Measurements from ENCODE around the gene MACROH2A1.

MACROH2A1 gene

DNA sequence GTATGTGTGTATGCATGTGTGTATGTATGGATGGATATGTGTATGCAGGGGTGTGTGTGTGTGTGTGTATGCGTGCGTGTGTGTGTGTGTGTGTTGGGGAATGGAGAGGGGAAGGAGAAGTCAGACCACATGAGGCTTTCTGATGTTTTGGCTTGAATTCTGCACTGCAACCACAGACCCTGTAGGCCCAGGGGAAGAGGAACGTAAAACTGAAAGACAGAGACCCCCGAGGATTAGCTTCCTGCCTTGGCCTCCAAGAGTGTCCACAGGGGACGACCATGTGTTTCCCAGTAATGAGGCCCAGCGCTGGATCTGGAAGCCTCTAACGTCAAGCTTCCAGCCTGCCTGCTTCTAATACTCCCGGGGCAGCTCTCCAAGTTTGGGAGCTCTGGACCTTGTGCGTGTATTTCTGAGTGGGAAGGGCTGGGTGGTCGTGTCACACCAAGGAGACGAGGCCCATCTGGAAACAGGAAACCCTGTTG is 42.4 kb upstream of the MACROH2A1 start:
- H2AFZ ChIP-seq (ENCODE audit: low read depth, low read length): no peak overlapping the region
- no peak overlapping the region for H3K4me3 ChIP-seq (ENCODE audit: low read length)
- no peaks in the 10 kb centered on the region for H3K36me3 ChIP-seq (ENCODE audit: insufficient read depth, low read length)
- H3K4me1 ChIP-seq (ENCODE audit: insufficient read depth, low read length): no peaks in the 10 kb centered on the region
- H3K27me3 ChIP-seq (ENCODE audit: insufficient read depth, low read length): peaks cover 30% of the 10 kb centered on the region
- H3K9me3 ChIP-seq (ENCODE audit: low read length): no peaks in the 10 kb centered on the region

DNA sequence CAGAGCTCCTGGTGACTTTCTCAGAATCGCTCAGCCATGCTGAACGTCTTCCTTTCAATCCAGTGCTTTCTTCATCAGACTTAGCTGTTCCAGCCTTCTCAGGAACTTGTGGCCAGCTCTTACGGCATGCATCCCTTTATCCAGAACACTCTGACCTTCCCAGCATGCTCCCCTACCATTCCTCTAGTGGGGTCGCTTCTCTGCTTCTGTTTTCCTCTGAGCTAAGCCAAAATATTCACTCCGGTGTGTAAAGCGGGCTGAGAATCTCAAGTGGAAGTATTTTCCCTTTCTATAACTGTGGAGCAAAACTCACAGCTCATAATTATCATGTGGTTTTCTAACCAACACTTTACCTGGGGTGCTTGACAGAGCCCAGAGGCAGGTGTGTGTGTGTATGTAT is 41.9 kb upstream of the MACROH2A1 start:
- Histone ChIP-seq H3K4me3 (ENCODE audit: low read length) (no peak overlapping the region), H3K36me3 (ENCODE audit: insufficient read depth, low read length) (no peaks in the 10 kb centered on the region), H3K27me3 (ENCODE audit: insufficient read depth, low read length) (peaks cover 30% of the 10 kb centered on the region), H2AFZ (ENCODE audit: low read depth, low read length) (no peak overlapping the region), H3K9me3 (ENCODE audit: low read length) (no peaks in the 10 kb centered on the region), H3K4me1 (ENCODE audit: insufficient read depth, low read length) (no peaks in the 10 kb centered on the region)

DNA sequence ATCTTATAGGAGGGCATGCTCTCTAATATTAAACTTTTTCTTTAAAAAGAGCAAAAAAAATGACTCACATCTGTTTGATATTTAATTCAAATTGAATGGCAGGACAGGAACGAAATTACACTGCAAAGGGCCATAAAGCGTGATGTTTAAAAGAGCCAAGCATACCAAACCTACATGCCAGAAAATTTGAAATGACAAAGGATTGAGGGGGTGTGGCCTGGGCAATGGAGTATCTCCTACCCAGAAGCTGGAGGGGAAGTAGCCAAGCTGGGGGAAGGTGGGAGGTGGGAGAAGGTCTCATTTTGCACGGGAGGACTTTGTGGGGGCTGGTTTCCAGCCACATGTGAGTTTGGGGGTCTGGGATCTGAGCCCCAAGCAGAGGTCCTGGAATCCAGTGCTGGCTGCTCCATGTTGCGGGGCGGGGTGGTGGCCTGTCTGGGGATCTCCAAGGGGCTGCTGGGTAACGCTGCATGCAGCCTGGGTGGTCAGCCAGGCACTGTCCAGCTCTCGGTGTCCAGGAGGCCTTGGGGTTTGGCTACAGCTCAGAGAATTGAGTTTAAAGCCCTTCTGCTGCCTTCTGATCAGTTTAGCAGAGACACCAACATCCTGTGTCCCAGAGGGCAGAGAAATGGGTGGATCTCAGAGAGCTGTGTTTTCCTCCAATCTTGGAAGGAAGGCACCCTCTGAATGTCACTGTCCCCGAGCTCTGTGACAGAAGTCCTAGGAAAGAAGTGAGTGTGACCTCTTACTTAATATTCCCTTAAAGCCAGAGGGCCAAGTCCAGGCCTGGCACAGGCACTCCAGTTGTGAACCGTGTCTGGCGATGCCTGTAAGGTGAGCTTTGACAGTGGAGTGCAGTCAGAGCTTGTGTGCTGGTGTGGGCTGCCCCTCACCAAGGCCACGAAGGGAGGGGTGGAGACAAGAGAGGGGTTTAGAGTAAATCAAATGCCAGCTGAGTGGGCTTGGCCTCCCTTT is 40.5 kb upstream of the MACROH2A1 start:
- H2AFZ ChIP-seq (ENCODE audit: low read depth, low read length): no peak overlapping the region
- no peak overlapping the region for H3K4me3 ChIP-seq (ENCODE audit: low read length)
- no peaks in the 10 kb centered on the region for H3K36me3 ChIP-seq (ENCODE audit: insufficient read depth, low read length)
- peaks cover 23% of the 10 kb centered on the region for H3K27me3 ChIP-seq (ENCODE audit: insufficient read depth, low read length)
- H3K4me1 ChIP-seq (ENCODE audit: insufficient read depth, low read length): no peaks in the 10 kb centered on the region
- no peaks in the 10 kb centered on the region for H3K9me3 ChIP-seq (ENCODE audit: low read length)

DNA sequence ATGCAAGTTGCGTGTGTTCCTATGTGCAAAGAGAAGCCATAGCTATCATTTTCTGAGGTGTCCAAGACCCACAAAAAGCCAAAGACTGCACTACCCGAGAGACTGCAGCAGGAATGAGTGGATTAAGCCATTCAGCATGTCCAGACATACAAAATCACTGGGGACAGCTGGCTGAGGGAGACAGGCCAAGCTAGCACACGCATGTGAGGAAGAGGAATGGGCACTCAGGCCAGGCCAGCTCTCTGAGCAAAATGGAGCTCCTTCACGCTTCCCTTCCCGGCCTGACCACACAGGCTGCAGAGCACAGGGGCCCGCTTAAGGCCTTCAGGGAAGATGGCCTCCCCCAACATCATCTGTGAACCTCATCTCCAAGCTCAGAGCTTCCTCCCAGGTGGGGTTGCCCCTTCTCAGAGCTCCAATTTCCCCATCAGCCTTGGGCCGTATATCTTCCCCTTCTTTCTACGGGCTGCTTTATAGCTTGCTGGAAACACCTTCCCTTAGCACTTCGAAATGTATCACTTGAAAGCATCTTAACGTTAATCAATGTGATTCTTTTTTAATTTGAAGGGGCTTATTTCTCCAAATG is 39.7 kb upstream of the MACROH2A1 start:
- H3K36me3 ChIP-seq (ENCODE audit: insufficient read depth, low read length): no peaks in the 10 kb centered on the region
- no peaks in the 10 kb centered on the region for H3K9me3 ChIP-seq (ENCODE audit: low read length)
- H3K4me1 ChIP-seq (ENCODE audit: insufficient read depth, low read length): no peaks in the 10 kb centered on the region
- peaks cover 20% of the 10 kb centered on the region for H3K27me3 ChIP-seq (ENCODE audit: insufficient read depth, low read length)
- no peak overlapping the region for H3K4me3 ChIP-seq (ENCODE audit: low read length)
- H2AFZ ChIP-seq (ENCODE audit: low read depth, low read length): no peak overlapping the region

DNA sequence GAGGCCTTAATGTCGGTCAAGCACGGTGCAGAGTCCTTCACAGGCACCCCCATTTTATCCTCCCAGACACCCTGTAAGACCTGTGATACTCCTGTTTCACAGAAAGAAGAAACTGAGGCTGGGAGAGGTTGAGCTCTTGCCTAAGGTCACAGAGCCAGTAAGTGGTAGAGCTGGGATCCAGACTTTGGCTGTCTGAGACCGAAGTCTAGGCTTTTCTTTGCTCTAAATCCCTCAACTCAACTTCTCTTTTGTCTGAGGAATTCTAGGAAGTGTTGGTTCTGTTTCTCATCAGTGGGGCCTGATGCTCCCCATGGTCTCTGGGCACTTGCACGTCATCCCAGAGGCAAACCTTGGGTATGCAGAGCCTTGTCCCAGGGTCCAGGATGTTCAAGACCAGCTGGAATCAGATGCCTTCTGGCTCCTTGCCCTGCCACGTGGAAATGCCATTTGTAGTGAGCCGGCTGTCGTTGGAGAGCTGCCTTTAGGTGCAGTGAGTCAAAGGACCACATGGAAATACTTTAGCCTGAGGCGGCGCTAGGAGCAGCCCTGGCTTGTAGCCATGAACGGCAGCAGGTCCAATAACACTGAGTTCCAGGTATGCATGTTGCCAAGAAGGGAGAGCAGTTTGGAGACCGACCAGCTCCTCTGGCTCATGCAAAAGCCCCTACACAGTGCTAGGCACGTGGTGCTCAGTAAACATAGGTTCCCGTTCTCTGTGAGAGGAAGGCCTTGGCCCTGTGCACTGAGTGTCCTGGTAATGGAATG is 38.9 kb upstream of the MACROH2A1 start:
- Histone ChIP-seq H3K4me1 (ENCODE audit: insufficient read depth, low read length) (no peaks in the 10 kb centered on the region), H3K9me3 (ENCODE audit: low read length) (no peaks in the 10 kb centered on the region), H3K27me3 (ENCODE audit: insufficient read depth, low read length) (peaks cover 20% of the 10 kb centered on the region), H3K36me3 (ENCODE audit: insufficient read depth, low read length) (no peaks in the 10 kb centered on the region), H2AFZ (ENCODE audit: low read depth, low read length) (no peak overlapping the region), H3K4me3 (ENCODE audit: low read length) (no peak overlapping the region)

DNA sequence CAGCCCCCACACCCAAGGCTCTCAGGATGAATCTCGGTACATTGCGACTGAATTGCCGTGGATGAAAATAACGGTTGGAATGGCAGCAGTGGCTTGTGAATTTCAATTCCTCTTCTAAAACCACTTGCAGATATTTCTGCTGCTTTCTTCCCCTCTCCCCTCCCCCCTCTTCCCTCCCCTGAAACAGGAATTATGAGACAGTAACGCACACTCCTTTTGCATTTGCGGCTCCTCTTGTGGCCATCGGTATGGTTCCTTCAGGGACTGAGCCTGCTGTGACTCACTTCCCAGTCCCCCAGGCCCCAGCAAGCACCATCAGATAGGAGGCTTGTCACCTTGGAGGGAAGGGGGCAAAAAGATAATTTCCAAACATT is 38.4 kb upstream of the MACROH2A1 start:
- Histone ChIP-seq H3K36me3 (ENCODE audit: insufficient read depth, low read length) (no peaks in the 10 kb centered on the region), H2AFZ (ENCODE audit: low read depth, low read length) (no peak overlapping the region), H3K4me3 (ENCODE audit: low read length) (no peak overlapping the region), H3K4me1 (ENCODE audit: insufficient read depth, low read length) (no peaks in the 10 kb centered on the region), H3K27me3 (ENCODE audit: insufficient read depth, low read length) (peaks cover 19% of the 10 kb centered on the region), H3K9me3 (ENCODE audit: low read length) (no peaks in the 10 kb centered on the region)

DNA sequence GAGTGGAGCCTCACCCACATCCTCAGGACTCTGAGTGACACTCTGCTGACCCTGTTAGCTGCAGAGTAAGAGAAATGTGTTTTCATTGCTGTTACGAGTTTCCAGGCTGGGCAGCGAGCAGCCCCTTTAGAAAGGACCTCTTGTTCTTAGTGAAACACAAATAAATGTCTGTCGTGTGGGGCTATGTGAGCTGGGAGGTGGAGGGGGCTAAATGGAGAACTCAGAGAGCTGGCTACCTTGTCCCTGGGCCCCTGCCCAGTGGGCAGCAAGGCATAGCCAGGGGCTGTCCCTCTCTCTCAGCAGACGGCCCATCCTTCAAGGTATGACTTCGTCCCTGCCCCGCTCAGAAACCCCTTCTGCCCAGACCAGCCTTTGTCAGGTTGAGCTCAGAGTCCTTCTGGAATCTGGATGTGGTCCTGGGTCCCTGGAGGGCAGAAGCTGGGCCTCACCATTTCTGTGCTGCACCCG is 38.0 kb upstream of the MACROH2A1 start:
- H3K36me3 ChIP-seq (ENCODE audit: insufficient read depth, low read length): no peaks in the 10 kb centered on the region
- H3K4me3 ChIP-seq (ENCODE audit: low read length): no peak overlapping the region
- H3K9me3 ChIP-seq (ENCODE audit: low read length): no peaks in the 10 kb centered on the region
- H3K27me3 ChIP-seq (ENCODE audit: insufficient read depth, low read length): peaks cover 15% of the 10 kb centered on the region
- H2AFZ ChIP-seq (ENCODE audit: low read depth, low read length): no peak overlapping the region
- H3K4me1 ChIP-seq (ENCODE audit: insufficient read depth, low read length): no peaks in the 10 kb centered on the region

DNA sequence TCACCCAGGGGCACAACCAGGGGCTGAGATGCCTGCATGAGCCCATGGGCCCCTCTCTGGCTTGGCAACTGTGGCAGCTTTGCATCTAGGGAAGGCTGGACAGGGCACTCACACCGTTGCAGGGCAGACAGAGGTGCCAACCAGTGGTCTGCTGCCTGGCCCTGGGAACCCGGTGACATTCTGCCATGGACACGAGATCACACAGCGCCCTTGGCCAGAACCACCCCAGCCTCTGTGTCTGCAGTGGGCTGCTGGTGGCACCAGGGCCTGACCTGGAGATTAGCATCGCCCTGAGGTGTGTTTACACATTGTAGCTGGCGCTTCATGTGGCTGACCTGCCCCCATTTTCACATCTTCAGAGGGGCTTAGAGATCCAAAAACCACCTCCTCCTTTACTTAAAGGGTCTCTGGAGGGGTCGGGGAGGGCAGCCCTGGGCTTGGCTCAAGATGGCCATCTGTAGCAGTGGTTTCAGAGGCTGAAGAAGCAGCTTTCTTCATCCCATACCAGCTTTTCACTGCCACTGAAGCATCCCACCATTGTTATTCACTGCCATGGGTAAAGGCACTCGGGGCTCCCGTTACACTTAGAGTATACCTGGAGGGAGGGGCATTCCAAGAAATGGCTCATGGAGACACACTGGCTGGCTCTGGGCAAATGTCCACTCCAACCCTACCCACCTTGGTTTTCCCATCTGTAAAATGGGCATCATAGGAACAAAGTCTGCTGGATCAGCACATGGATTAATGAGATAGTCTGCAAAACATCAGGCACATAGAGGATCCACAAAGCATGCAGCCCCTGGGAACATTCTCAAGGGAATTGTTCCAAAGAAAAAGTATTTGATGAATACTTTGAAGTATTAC is 36.7 kb upstream of the MACROH2A1 start:
- H3K36me3 ChIP-seq (ENCODE audit: insufficient read depth, low read length): no peaks in the 10 kb centered on the region
- H3K4me1 ChIP-seq (ENCODE audit: insufficient read depth, low read length): no peaks in the 10 kb centered on the region
- H2AFZ ChIP-seq (ENCODE audit: low read depth, low read length): no peak overlapping the region
- H3K27me3 ChIP-seq (ENCODE audit: insufficient read depth, low read length): peaks cover 13% of the 10 kb centered on the region
- H3K4me3 ChIP-seq (ENCODE audit: low read length): no peak overlapping the region
- no peaks in the 10 kb centered on the region for H3K9me3 ChIP-seq (ENCODE audit: low read length)

DNA sequence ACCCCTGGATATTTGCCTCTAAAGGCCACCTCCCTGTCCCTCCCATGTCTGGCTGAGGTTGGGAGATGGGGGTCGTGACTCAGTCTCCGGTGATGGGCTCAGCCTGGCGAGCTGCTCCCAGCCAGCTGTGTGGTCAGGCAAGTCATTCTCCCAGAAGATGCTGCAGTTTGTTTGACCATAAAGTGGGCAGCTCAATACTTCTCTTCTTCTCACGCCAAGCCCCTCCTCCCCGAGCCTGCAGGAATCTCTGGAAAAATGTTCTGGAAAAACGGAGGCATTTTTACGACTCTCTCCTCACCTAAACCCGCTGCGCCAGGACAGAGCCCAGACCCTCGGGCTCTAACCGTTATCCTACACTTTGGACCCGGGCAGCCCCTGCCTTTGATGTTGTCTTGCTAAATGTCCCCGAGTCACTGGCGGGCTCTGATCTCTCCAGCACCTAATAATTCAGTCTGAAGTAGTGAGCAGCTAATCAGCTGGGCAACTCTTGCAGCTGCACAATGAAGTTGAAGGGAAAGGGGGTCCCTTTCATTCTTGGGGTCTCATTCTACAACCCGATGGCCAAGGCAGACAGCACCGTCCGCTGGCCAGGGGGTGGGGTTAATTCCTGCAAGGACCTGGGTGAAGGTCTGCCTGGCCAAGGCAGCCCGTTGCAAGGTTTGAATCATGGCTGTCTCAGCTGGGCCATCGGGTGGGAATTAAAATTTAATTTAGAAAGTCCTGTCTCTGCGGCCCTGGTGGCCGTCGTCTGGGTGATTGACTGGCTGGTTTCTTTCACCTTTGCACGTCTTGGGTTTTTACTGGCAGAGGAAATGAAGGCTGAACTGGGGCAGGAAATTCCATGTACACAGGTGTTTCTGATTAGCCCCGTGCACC is 35.8 kb upstream of the MACROH2A1 start:
- no peaks in the 10 kb centered on the region for H3K36me3 ChIP-seq (ENCODE audit: insufficient read depth, low read length)
- no peaks in the 10 kb centered on the region for H3K9me3 ChIP-seq (ENCODE audit: low read length)
- H3K27me3 ChIP-seq (ENCODE audit: insufficient read depth, low read length): peaks cover 13% of the 10 kb centered on the region
- no peak overlapping the region for H2AFZ ChIP-seq (ENCODE audit: low read depth, low read length)
- no peaks in the 10 kb centered on the region for H3K4me1 ChIP-seq (ENCODE audit: insufficient read depth, low read length)
- no peak overlapping the region for H3K4me3 ChIP-seq (ENCODE audit: low read length)

DNA sequence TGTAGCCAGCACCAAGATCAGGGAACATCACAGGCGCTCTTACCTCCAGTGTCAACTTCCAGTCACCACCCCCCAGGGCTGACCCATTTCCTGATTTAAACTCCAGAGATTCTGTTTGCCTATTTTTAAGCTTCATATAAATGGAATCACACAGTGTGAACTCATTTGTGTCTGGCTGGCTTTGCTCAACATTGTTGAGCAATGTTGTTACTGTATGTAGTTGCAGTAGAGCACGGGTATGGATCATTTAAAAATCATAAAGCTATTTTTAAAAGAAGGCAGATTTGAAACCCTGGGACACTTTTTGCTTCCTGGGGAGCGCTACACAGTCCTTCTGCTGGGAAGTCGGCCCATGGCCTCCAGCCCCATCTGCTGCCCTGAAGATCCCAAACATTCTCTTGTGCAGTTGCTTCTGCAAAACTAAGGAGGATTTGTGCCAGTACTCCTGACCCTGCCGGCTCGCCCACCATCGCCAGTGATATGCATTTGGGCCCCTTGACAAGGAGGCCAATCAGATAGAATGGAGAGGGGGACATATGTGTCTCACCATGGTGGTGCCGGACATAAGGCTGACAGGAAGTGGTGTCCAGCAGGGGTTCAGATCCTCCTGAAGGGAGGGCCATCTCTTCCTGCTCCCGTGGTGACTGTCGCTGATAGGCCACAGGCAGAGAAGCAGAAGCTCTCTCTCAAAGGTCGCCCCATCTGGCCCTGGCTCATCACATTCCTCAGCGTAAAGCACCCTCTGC is 34.8 kb upstream of the MACROH2A1 start:
- Histone ChIP-seq H3K27me3 (ENCODE audit: insufficient read depth, low read length) (peaks cover 12% of the 10 kb centered on the region), H3K9me3 (ENCODE audit: low read length) (peaks cover under 1% of the 10 kb centered on the region), H3K4me1 (ENCODE audit: insufficient read depth, low read length) (no peaks in the 10 kb centered on the region), H3K4me3 (ENCODE audit: low read length) (no peak overlapping the region), H3K36me3 (ENCODE audit: insufficient read depth, low read length) (no peaks in the 10 kb centered on the region), H2AFZ (ENCODE audit: low read depth, low read length) (no peak overlapping the region)

DNA sequence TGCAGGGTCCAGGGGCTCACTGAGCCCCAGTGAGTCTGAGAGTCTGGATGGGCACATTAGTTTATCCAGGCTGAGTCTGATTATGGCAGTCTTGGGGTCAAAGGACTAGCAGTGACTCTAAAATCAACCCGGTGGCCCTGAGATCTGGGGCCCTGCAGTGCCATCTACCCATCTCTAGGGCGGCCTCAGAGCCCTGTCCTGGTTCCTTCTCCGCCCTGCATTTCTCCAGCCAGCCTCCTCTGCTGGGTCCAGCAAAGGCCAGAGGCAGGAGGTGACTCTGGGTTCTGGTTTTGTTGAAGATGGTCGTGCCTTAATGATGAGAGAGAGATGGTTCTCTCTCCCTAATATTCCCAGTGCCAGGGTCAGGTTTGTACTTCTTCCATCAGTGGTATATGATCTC is 33.1 kb upstream of the MACROH2A1 start:
- Histone ChIP-seq H3K27me3 (ENCODE audit: insufficient read depth, low read length) (peaks cover 3% of the 10 kb centered on the region), H3K4me1 (ENCODE audit: insufficient read depth, low read length) (no peaks in the 10 kb centered on the region), H3K36me3 (ENCODE audit: insufficient read depth, low read length) (no peaks in the 10 kb centered on the region), H3K9me3 (ENCODE audit: low read length) (peaks cover 3% of the 10 kb centered on the region), H2AFZ (ENCODE audit: low read depth, low read length) (no peak overlapping the region), H3K4me3 (ENCODE audit: low read length) (no peak overlapping the region)

All from neuron (in vitro differentiated cells).